ENCODE measurements around the gene LORICRIN.
A peak's percentile ranks its signal among the peaks of the same experiment; 100 is the strongest.
"Not testable (repeated sequence)": the region's sequence is repeated elsewhere in the genome, so short reads cannot be mapped to it uniquely, and the experiment has no call there.

The LORICRIN gene, protein sequence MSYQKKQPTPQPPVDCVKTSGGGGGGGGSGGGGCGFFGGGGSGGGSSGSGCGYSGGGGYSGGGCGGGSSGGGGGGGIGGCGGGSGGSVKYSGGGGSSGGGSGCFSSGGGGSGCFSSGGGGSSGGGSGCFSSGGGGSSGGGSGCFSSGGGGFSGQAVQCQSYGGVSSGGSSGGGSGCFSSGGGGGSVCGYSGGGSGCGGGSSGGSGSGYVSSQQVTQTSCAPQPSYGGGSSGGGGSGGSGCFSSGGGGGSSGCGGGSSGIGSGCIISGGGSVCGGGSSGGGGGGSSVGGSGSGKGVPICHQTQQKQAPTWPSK

GRCh38 chr1:153259387-153259786 is at the start of gene LORICRIN:
TSS of gene LORICRIN (plus strand) at chr1:153259687. CDS start at chr1:153260950, 1,263 bp downstream.
- DNase-seq (ENCODE audit: low read depth, low spot score), result no peak

- no peak for DNase-seq (ENCODE audit: low read depth, low spot score)
Measured at GRCh38 chr1:153210206-153210605, 49.3 kb upstream of the LORICRIN start.

DNA sequence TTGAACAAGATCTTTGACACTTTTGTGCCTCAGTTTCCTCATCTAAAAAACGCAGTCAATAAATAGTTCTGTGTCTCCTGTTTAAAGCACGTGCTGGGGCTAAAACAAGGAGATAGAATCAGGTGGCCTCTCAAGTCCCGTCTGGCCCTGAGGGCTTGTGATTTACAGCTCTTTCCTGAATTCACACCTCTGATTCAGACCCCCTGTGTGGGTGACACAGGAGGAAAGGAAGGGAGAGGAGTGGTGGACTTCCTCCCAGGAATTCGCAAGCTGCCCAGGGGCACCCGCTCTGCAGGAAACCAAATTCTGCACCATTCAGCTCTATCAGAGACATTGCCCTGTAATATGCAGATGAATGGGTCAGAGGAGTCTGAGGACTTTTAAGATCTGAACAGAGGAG is 47.3 kb upstream of the LORICRIN start:
- DNase-seq (ENCODE audit: low read depth, low spot score), result no peak

- DNase-seq (ENCODE audit: low read depth, low spot score), result no peak
Measured at GRCh38 chr1:153213519-153213918, 46.0 kb upstream of the LORICRIN start.

- no peak for DNase-seq (ENCODE audit: low read depth, low spot score)
Measured at GRCh38 chr1:153217212-153217611, 42.3 kb upstream of the LORICRIN start, which contains the start of gene PRR9. TSS of gene PRR9 (plus strand) at chr1:153217584. CDS start at chr1:153218145, 561 bp downstream.

DNA sequence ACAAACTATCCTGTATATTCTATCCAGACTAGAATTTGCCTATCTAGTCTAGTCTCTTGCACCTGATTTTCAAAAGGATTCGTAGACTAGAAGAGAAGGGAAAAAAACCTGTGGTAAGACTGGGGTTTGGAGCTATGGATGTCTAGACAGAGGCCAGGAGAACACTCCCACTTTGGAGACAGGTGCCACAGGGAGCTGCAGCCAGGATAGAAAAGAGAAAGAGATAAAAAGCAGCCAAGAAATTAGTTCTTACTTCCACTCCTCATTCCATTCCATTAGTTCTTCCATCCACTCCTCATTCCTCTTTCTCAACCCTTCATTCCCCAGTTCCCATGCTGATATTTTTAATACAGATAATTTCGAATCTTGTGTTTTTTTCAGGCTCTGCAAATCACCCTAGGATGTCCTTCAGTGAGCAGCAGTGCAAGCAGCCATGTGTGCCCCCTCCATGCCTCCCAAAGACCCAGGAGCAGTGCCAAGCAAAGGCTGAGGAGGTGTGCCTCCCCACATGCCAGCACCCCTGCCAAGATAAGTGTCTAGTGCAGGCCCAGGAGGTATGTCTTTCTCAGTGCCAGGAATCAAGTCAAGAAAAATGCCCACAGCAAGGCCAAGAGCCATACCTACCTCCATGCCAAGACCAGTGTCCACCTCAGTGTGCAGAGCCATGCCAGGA is 41.6 kb upstream of the LORICRIN start:
- DNase-seq (ENCODE audit: low read depth, low spot score), result no peak

GRCh38 chr1:153220606-153221303 is 38.7 kb upstream of the LORICRIN start:
- no peak for DNase-seq (ENCODE audit: low read depth, low spot score)

DNA sequence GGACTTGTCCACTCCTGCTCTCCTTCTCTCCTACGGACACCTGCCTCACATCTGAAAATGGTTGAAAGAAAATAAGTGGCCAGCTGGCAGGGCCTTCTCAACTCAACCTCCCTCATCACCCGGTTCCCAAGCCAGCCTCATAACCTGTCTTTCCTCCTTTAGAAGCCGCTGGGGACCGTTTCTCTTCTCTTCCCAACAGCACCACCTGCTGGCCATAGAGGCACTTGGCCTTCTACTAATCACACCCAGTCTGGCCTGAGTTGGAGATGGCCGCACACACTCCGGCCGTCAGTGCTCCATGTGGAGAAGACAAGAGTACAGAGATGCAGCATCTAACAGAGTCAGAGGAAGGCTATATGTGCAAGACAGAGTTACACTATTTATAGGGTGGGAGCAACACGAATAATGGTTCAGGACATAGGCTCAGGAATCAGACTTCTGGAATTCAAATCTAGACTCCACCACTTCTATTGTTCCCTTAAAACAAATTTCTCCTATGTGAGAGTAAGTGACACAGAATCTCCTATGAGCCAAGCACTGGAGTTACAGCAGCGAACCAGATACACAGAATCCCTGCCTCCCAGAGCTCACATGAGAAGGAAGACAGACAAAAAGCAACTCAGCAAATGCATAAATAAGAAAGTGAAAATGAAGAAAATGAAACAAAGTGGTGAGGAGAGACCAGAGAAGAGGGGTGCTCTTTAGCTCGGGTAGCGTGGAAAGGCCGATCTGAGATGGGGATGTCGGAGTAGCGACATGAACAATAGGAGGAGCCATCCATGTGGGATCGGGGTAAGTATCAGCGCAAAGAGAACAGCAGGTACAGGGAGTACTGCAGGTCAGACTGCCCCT is 36.2 kb upstream of the LORICRIN start:
- peak; percentile 6 for DNase-seq (ENCODE audit: low read depth, low spot score)

- no peak for DNase-seq (ENCODE audit: low read depth, low spot score)
Measured at GRCh38 chr1:153227810-153228209, 31.7 kb upstream of the LORICRIN start.

DNA sequence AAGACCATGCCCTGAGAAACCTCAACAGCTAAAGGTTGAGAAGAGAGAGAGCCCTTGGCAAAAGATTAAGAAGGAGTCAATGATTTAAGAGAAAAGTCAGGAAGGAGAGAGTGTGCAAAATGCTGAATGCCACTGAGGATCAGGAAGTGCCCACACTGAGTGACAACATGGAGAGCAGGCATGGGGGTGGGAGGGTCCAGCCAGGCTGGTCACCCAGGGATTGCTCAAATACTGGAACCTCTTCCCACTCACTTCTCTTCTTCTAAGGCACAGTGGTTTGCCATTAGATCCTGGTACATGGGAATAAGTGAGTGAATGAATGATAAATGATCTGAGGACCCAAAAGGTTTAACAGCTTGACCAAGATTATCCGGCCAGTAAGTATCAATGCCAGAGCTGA is 31.0 kb upstream of the LORICRIN start:
- DNase-seq (ENCODE audit: low read depth, low spot score), result no peak

GRCh38 chr1:153229076-153229829 is 30.2 kb upstream of the LORICRIN start:
- DNase-seq (ENCODE audit: low read depth, low spot score), result not testable (repeated sequence)

GRCh38 chr1:153231363-153231762 is 28.1 kb upstream of the LORICRIN start:
- DNase-seq (ENCODE audit: low read depth, low spot score), result no peak

- no peak for DNase-seq (ENCODE audit: low read depth, low spot score)
Measured at GRCh38 chr1:153231785-153232184, 27.7 kb upstream of the LORICRIN start.

GRCh38 chr1:153232553-153232952 is 26.9 kb upstream of the LORICRIN start:
- no peak for DNase-seq (ENCODE audit: low read depth, low spot score)

- DNase-seq (ENCODE audit: low read depth, low spot score), result no peak
Measured at GRCh38 chr1:153233448-153233847, 26.0 kb upstream of the LORICRIN start.

- DNase-seq (ENCODE audit: low read depth, low spot score), result no peak
Measured at GRCh38 chr1:153238527-153238926, 21.0 kb upstream of the LORICRIN start.

GRCh38 chr1:153242160-153242559 is 17.3 kb upstream of the LORICRIN start:
- no peak for DNase-seq (ENCODE audit: low read depth, low spot score)

DNA sequence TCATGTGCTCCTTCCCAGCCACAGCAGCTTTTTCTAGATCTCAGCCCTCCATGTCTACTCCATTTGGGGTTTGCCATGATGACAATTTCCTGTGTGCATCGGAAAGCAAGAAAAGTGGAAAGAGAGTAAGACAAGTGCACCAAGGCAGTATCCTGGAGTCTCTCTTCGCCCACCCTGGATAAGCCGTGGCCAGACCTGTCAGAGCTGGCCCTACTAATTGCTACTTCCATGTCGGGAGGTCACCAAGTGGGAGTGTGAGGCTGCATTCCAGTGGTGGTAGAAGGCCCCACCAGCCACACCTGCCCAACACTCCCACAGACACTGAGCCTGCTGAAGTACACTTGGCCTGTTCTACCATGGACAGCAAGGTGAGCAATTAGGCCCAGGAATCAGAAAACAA is 14.0 kb upstream of the LORICRIN start:
- DNase-seq (ENCODE audit: low read depth, low spot score), result no peak

DNA sequence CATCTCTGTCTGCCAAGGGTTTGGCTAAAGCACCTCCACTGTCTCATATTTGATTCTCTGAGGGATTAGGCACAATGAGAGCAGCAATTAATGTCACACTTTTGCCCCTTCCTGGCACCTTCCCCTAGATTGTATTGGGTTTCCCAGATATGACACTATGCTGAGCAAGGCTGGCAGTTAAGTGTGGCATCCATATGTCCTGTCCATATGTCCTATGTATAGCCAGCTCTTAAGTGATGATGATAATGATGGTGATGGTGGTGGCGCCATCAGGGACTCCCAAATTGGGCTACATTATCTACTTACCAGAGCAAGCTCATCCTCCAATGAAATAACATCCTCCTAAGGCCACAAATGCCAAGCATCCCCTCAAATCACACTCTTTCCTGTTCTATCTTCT is 13.5 kb upstream of the LORICRIN start:
- no peak for DNase-seq (ENCODE audit: low read depth, low spot score)

- no peak for DNase-seq (ENCODE audit: low read depth, low spot score)
Measured at GRCh38 chr1:153246825-153247224, 12.7 kb upstream of the LORICRIN start.

All from smooth muscle cell of the brain vasculature (primary cell).